ENCODE results near the gene PICK1. TPM values are rescaled to one million over a fixed set of nuclear protein-coding genes. Genes with fewer than 3 reads are reported as not detected.

The PICK1 gene
- total and polyA plus RNA-seq, 10 of the 15 experiments (the other 5 are each of a cell fraction or from before 2014, with no cell fraction given): 0.07 to 19.2 (median 10.9) TPM

GRCh38 chr22:38086001-38086845 is 29.0 kb downstream of the PICK1 start:
- intact Hi-C loops (cut with micrococcal nuclease; ENCODE audit: unreplicated experiment): no loop called here
- TF ChIP-seq, protein P1, sequence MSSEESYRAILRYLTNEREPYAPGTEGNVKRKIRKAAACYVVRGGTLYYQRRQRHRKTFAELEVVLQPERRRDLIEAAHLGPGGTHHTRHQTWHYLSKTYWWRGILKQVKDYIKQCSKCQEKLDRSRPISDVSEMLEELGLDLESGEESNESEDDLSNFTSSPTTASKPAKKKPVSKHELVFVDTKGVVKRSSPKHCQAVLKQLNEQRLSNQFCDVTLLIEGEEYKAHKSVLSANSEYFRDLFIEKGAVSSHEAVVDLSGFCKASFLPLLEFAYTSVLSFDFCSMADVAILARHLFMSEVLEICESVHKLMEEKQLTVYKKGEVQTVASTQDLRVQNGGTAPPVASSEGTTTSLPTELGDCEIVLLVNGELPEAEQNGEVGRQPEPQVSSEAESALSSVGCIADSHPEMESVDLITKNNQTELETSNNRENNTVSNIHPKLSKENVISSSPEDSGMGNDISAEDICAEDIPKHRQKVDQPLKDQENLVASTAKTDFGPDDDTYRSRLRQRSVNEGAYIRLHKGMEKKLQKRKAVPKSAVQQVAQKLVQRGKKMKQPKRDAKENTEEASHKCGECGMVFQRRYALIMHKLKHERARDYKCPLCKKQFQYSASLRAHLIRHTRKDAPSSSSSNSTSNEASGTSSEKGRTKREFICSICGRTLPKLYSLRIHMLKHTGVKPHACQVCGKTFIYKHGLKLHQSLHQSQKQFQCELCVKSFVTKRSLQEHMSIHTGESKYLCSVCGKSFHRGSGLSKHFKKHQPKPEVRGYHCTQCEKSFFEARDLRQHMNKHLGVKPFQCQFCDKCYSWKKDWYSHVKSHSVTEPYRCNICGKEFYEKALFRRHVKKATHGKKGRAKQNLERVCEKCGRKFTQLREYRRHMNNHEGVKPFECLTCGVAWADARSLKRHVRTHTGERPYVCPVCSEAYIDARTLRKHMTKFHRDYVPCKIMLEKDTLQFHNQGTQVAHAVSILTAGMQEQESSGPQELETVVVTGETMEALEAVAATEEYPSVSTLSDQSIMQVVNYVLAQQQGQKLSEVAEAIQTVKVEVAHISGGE (CRISPR knock-in tag; IDR thresholded peaks at IDR 0.05): no peak
- no peak for TF ChIP-seq BRCA1 (IDR thresholded peaks at IDR 0.05; ENCODE audit: low read depth, low read length)
- TF ChIP-seq MAX (IDR thresholded peaks at IDR 0.05; ENCODE audit: low read depth, low read length): no peak
- no peak for TF ChIP-seq YY1 (IDR thresholded peaks at IDR 0.05; ENCODE audit: low read depth, low read length)
- no peak for TF ChIP-seq LARP7 (IDR thresholded peaks at IDR 0.05)
- no peak for TF ChIP-seq RAD21 (IDR thresholded peaks at IDR 0.05; ENCODE audit: insufficient read depth, low read depth, low read length)
- no peak for TF ChIP-seq SUPT20H (IDR thresholded peaks at IDR 0.05; ENCODE audit: borderline replicate concordance, control insufficient read depth, low read depth, low read length)
- TF ChIP-seq IKZF2 (IDR thresholded peaks at IDR 0.05): no peak
- no peak for TF ChIP-seq MTA2 (IDR thresholded peaks at IDR 0.05; ENCODE audit: low read depth)
- TF ChIP-seq PRDM15 (CRISPR knock-in tag; IDR thresholded peaks at IDR 0.05): no peak
- no peak for TF ChIP-seq FOXK2 (IDR thresholded peaks at IDR 0.05)
- no peak for TF ChIP-seq WRNIP1 (IDR thresholded peaks at IDR 0.05; ENCODE audit: borderline replicate concordance, low read depth, low read length)
- no peak for FAIRE-seq
- ATAC-seq: no peak
- H3K27ac ChIP-seq (ENCODE audit: control insufficient read depth, insufficient read depth): no peak overlapping the region
- H3K4me2 ChIP-seq (ENCODE audit: control insufficient read depth, insufficient read depth): no peak overlapping the region
- H3K9me3 ChIP-seq (replicated peaks; ENCODE audit: control insufficient read depth, insufficient read depth, low read length): no peaks in the 10 kb centered on the region
- H3K4me3 ChIP-seq: no peak overlapping the region
- H4K20me1 ChIP-seq (ENCODE audit: control insufficient read depth, insufficient read depth): no peaks in the 10 kb centered on the region
- POLR2A ChIA-PET: no interaction called here
- peaks cover 8 to 9% of the 10 kb centered on the region in 2 experiments; a peak in 3 of 4 replicates for H3K27me3 ChIP-seq (replicated peaks in 1 of 2; ENCODE audit: control insufficient read depth in 2 of 2, insufficient read depth in 2 of 2, low read length in 1 of 2)
- H3K36me3 ChIP-seq (ENCODE audit: control insufficient read depth in 2 of 2, insufficient read depth in 2 of 2, low read length in 1 of 2): no peaks in the 10 kb centered on the region
- H3K79me2 ChIP-seq (ENCODE audit: control insufficient read depth, insufficient read depth, low read length): no peaks in the 10 kb centered on the region
- DNase-seq (ENCODE audit: low read depth, low spot score): no peak
- BruUV-seq (replicated peaks): no TSS peak
- RAD21 ChIA-PET (ENCODE audit: unreplicated experiment): no interaction called here
- WGBS (ENCODE audit: insufficient coverage, insufficient replicate concordance, low lambda C conversion rate, missing lambda C conversion rate): 62% methylated on average over 17 of the region's 25 CpGs
- H3K9ac ChIP-seq (ENCODE audit: control insufficient read depth, insufficient read depth, low read length): no peak overlapping the region
- in situ Hi-C loops (cut with MboI): no loop called here
- CTCF ChIA-PET: no interaction called here
- SMC1A ChIA-PET (ENCODE audit: uncharacterized antibody, unreplicated experiment): interaction anchor here (1.2 kb wide), 1 partner anchor 268 kb away, joined by 3 read pairs; no protein-coding TSS in a partner anchor
- no peak overlapping the region for H2AFZ ChIP-seq (ENCODE audit: control insufficient read depth, low read depth, low read length)
- no peaks in the 10 kb centered on the region for H3K4me1 ChIP-seq (ENCODE audit: control insufficient read depth, insufficient read depth, low read length)
